ENCODE results near the gene PLEKHD1.

PLEKHD1 gene

GRCh38 chr14:69558774-69559173, 74.2 kb downstream of the PLEKHD1 start:
- no peak for DNase-seq

DNA sequence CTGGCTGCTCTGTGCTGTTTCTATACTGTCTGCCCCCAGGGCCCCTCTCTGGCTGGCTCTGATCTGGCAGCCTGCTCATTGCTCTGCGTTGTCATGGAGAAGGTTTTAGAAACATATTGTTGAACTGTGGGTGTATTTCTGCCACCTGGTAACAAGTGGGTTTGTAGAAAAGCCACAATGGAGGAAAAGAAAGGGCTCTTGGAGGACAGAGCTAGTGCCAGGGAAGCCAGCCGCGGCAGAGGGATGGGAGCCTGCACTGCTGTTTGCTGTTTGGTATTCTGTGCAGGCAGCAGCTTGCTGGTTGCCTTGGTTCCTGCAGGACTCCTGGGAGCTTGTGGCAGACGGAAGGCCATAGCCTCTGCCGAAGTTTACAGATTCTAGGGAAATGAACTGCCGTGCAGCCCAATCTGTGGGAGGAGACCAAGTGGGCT, 75.1 kb downstream of the PLEKHD1 start:
- DNase-seq: peak; percentile 89

DNA sequence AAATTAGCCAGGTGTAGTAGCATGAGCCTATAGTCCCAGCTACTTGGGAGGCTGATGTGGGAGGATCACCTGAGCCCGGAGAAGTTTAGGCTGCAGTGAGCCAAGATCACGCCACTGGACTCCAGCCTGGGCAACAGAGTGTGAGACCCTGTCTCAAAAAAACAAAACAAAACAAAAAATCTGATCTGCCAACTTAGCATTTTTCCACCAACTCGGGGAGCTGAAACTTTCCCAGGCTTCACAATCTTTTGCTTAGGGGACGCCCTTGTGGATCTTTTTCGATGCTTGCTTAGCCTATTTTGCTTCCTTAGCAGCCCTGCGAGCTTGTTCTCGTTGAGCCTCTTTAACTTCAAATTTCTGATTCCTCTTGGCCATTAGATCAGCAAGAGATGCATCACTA, 76.3 kb downstream of the PLEKHD1 start:
- DNase-seq: no peak

DNA sequence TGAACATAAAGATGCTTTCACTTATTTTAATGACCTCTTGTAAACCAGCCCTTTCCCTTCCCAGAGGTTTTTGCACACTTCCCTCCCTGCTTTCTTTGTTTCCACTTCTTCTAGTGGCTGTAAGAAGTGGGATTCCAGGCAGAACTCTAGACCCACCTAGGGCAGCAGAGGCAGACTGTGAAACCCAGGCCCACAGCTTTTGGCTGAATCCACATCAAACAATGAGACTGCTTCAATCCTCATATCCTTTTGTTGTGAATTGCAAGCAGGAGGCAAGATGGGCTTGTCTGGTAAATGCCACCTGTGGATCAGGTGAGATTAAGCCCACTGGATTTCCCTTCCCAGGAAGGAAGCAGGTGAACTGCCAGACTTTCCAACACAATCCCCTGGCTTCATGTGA, 77.4 kb downstream of the PLEKHD1 start:
- DNase-seq: no peak

DNA sequence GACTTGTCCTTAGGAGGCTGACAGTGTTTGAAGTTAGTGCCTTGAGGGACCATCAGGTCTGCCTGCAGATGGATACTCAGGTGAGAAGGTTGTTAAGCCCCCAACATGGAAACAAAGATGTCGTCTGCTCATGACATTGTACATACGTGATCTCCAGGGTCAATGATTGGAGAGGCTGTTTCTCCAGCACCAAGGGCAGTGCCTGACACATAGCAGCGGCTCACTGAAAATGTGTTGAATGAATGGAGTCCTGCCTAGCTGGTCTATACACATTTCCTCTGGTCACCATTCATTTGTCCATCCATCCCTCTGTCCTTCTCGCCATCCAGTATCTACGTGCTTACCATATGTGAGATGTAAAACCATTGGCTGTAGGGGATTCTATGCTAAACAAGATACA, 83.0 kb downstream of the PLEKHD1 start:
- DNase-seq: no peak

DNA sequence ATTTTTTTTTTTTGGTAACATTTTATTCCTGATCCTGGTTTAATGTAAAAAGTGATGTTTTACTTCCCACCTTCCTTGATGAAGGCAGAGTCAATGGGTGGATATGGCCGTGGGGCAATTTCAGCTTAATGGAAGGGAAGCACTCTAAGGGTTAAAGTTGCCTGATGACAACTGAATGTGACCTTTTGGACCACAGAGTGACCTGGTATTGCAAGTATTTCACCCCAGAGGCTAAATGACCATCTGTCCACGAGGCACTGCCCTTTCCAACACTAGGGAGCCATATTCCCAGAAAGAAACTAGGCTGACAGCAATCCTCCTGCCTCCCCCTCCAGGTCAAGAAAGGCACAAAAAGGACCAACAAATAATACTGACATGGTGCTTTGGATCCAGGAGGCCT, 85.3 kb downstream of the PLEKHD1 start:
- DNase-seq: no peak

GRCh38 chr14:69570836-69571330, 86.4 kb downstream of the PLEKHD1 start:
- no peak for DNase-seq

- no peak for DNase-seq
Observed at GRCh38 chr14:69571449-69572029, 87.0 kb downstream of the PLEKHD1 start.

- DNase-seq: no peak
Observed at GRCh38 chr14:69572030-69572840, 87.7 kb downstream of the PLEKHD1 start.

- no peak for DNase-seq
Observed at GRCh38 chr14:69572841-69573135, 88.3 kb downstream of the PLEKHD1 start.

DNA sequence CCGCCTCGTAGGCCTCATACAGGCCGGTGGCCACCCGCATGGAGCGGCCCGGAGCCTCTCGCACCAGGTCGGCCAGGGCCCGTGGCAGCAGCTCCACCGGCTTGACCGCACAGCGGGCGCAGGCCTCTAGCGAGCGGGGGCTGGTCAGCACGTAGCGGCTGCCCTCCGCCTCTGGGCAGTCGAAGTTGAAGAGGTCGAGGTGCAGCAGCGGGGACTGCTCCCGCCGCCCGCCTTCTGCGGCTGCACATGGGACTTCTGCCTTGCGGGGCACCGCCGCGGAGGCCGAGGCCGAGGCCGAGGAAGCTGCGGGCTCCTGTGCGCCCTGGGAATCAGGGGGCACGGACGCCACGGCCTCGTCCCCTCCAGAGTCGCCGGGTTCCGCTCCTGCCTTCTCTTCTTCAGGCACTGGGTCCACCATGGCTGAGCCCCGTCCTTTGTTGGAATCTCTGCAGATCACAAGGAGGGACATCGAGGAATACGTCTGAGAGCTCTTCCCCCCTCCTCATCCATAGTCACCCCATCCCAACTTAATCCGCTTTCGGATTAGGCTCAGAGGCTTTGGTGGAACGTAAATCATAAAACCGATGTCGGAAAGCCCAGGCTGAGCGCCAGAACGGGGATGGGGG, 88.8 kb downstream of the PLEKHD1 start:
- DNase-seq: peak; percentile 55

DNA sequence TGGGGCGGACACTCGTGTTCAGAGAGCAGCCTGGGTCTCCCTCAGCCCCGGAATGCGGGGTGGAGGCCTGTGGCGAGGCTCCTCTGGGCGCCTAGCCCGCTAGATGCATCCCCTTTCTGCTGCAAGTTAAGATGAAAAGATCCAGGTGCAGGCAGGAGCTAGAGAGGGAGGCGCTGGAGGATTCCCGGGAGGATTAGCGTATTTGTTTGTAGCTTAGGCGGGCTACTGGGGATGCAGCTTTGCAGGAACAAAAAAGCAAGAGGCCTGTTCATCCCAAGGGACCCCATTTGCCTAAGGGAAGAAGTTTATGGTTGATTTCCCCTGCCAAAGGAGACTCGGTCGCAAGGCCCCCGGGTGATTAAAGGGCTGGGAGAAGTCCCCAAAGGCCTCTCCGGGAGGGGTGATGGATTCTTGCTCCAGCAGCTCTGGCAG, 89.3 kb downstream of the PLEKHD1 start:
- peak; percentile 58 for DNase-seq

DNA sequence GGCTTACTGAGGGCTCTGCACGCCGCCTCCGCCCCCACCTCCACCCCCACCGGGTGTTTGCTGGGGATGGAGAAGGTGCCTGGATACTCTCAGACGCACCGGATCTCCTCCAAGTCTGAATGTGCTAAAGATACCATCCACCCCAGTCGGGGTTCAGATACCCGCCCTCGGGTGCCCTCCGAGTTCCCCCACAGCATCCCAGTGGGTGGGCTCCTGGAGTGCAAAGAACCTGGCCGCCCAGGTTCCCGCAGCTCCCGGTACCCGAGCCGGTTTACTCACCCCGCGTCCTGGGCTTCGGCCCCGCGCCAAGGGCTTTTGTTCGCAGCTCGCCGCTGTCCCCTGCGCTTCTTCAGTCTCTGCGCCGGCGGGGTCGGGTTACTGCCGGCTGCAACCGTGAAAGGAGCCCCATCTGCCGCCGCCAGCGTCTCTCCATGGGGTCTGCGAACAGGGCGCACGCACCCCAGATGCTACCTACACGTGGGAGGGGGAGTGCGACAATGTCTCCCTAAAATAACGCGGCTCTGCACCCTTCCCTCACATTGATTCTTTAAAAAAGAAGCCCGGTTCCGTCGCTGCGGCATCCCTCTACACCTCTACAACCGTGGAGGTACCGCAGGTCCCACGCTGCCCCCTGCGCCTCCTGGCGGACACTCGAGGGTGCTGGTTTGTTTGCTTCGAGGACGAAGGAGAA, 89.9 kb downstream of the PLEKHD1 start, which contains the start of gene CCDC177:
TSS of gene CCDC177 (minus strand) at position 609 of the 691 bp plus-strand sequence. CDS start 1,249 bp downstream, outside the sequence.
- DNase-seq: peak; percentile 81

DNA sequence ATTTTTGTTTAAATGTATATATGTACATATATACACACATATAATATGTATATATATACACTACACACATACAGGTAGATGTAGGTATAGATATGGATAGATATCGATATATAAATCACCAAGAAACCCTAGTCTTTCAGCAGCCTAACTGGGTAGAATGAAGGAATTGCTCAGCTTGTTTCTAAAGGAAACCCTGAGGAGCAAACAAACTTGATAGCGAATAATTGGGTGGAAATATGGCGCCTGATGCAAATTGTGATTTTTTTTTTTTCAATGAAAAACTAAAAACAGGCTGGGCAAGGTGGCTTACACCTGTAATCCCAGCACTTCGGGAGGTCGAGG, 90.4 kb downstream of the PLEKHD1 start:
- no peak for DNase-seq

DNA sequence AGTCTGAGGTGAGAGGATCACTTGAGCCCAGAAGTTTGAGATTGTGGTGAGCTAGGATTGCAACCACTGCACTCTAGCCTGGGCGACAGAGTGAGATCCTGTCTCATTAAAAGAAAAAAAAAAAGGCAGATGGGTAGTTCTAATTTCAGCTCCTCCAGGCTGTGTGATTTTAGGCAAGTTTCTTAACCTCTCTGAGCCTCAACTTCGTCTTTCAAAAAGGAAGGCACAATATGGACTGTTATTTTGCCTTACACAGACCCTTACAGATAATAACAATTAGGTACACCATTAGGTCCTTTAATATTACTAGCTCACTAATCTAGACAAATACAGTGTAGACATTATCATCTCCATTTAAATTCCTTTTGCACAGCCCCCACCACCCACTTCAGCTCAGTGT, 94.9 kb downstream of the PLEKHD1 start:
- DNase-seq: no peak

DNA sequence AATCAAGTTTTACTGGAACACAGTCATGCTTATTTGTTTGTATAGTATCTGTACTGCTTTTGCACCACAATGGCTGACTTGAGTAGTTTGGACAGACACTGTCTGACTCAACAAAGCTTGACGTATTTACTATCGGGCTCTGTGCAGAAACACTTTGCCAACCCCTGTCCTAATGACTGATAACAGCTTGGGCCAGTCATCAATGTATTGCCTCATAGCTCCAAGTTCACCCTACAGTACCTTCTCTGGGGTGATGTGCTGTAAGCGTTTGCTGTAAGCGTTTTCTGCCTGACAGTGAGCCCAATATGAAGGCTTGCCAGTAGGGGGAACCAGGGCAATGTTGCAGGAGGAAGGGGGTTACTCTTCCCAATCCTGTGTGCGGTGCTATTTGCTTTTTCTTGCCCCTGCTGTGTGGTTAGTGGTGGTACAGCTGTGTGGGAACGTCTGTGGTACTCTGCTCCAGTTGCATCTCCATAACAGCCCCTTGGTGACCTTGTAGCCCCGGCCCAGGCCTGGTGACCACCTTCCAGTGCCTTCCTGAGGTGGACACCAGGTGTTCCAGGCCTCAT, 95.6 kb downstream of the PLEKHD1 start:
- peak; percentile 22 for DNase-seq

Measured in NCI-H2227 treated with DMSO at 0.1 percent for 48 hours (cell line).